ENCODE data around the gene TLR4.

The TLR4 gene

DNA sequence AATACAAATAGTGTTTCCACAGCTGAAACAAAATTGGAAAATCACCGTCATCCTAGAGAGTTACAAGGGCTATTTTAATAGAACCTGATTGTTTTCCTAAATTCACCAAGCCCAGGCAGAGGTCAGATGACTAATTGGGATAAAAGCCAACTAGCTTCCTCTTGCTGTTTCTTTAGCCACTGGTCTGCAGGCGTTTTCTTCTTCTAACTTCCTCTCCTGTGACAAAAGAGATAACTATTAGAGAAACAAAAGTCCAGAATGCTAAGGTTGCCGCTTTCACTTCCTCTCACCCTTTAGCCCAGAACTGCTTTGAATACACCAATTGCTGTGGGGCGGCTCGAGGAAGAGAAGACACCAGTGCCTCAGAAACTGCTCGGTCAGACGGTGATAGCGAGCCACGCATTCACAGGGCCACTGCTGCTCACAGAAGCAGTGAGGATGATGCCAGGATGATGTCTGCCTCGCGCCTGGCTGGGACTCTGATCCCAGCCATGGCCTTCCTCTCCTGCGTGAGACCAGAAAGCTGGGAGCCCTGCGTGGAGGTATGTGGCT lies at the start of gene TLR4:
TSS of gene TLR4 (plus strand) at position 380 of the 552 bp plus-strand sequence. CDS start at position 450, 70 bp downstream.
- DNase-seq (ENCODE audit: low read depth), result no peak

DNA sequence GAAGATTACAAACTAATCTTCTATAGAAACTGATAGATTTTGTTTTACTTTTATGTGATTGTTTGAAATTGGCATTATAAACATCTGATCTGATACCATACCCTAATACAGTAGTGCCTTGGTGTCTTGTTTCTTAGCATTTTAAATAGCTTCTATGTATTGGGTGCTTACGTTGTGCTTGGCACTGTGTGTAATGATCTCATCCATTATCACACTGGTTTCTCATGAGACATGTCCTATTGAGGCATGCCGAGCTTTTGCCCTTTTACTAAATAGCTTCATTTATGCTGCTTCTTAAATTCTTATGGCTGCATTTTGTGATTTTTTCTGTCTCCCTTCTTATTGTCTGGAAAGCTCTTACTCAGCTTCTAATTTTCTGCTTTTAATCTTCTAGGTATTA lies 48.2 kb upstream of the TLR4 start:
- no peak for DNase-seq (ENCODE audit: low read depth)

DNA sequence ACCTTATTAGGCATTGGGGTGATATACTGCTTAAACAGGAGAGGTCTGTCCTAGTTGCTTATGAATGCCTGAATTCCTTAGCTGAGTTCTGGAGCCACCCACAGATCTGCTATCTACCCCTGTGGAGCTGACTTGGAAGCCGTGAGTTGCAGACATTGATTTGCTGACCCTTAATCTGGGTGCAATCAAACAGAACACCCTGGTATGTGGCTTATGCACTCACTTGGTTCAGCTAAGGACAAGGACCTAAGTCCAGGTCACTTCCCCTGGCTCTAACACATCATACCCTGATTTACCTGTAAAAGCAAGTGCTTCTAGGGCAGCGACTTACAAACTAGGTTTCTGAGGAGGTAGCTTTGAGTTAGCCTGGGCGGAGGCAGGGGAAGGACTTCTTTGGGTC lies 41.6 kb upstream of the TLR4 start:
- no peak for DNase-seq (ENCODE audit: low read depth)

DNA sequence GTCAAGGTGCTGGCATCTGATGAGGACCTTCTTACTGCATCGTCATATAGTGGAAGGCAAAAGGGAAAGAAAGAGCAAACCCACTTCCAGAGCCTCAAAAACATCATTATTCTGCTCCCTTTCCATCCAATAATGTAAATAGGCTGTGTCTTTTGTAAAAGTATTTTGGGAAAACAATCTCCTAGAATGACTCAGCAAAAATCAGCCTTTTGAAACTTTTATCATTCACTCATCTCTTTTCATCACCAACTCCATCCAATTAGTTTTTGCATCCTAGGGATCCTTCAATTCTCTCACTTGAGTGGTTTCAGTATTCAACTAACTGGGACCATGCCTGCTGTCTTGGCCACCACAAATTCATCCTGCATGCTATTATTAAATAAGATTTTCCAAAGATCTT lies 39.8 kb upstream of the TLR4 start:
- DNase-seq (ENCODE audit: low read depth), result no peak

DNA sequence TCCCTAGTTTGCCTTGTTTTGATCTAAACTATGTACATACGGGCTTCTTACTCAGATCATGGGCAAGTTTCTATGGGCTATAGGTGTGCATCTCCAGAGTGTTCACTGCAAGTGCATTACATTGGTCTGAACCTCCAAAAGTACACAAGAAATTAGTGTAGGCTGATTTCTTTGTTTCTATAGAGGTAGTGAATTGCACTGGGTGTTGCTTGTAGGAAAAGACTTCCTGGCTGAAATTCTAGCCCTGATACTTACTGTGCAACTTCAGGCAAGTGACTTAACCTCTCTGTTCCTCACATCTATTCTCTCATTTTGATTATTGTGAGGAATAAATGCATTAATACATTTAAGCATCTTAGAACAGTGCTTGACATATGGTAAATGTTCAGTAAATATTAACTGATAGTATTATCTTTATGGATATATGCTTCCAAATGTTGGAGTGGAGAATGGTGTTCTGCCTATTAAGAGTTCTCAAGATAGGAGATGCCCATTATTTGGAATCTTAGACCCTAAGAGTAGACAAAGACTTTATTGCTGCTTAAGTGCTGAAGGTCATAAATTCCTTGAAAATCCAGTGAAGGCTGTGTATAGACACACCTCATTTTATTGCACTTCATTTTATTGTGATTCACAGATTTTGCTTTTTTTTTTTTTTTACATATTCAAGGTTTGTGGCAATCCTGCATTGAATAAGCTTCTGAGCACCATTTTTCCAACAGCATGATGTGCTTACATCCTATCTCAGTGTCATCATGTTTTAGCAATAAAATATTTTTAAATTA lies 38.4 kb upstream of the TLR4 start:
- DNase-seq (ENCODE audit: low read depth), result no peak

DNA sequence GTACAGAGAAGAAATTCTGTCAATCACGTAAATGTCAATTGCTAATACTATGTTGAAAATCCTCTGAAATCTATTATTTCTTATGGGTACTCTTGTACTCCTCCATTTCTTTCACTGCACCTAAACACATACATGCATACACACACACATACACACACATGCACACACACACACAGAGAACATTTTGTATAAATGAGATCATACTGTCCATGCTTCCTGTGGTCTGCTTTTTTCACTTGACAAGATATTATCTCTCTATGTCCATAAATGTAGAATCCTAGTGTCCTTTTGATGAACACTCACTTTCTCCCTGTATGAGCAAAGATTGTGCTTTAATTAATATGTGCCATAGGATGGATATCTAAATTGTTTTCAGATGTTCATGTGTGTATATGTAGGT lies 32.7 kb upstream of the TLR4 start:
- DNase-seq (ENCODE audit: low read depth), result no peak

DNA sequence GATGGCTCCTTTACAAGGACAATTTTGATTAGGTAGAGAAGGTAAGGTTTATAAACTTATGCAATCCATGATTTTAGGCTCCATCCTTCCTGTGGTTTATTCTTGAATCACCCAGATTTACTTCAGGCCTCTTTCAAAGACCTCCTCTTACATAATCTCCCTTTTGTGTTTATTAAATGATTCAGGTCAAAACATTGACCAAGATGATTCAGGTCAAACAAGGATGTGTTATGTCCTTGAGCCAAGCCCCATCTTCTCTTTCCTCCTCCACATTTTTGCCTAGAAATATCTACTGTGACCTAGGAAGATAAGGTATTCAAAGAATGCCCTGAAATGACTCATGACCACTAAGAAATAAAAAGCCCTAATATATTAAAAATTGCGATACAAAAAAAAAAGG lies 31.8 kb upstream of the TLR4 start:
- no peak for DNase-seq (ENCODE audit: low read depth)

DNA sequence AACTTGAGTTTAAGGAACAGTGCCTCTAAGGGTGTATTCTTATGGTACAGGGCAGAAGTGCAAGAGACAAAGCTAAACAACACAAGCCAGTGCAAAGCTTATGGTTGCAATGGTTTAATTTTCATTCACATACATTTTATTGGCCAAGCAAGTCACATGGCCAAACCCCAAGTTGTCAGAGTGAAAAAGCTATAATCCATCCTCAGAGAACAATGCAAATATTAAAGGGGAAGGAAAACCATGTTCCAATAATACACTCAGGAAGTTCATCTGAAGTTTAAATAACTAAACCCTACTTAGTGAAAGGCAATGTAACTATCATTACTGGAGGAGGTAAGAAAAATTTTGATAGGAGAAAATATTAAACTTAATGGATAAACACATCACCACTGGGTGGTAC lies 26.6 kb upstream of the TLR4 start:
- DNase-seq (ENCODE audit: low read depth), result no peak

DNA sequence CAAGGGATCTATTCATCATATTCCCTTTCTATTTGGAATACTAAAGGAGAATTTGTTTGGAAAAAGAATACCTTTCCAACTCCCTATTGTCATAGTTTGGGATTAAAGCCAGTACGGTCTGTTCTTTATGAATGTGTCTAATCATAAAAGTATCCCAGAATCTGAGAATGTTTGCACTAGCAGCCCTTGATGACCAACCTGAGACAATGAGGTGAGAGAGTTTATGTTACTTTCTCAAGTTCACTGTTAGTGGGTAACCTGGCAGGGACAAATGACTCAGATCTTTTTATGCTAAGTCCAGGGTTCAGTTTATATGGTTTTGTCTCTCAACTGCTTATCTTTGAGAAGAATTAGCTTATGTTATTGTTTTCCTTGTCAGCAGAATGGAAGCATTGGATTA lies 25.3 kb upstream of the TLR4 start:
- DNase-seq (ENCODE audit: low read depth), result no peak

DNA sequence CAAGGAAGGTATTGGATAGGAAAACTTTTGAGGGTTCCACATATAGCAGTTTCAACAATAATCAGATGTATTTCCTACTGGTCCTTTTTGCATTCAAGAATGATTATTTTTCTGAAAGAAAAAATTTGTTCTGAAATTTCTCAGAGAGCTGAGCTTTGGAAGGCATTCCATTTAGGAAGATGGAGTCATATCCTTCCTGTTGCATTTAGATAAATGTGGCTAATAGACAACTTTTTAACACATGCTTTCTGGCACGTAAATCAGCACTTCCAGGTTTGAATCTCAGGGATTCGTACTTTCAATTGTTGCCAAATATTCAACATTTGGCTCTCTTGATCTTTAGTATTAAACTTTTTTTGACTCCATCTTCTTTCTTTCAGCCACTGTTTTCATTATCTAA lies 24.8 kb upstream of the TLR4 start:
- no peak for DNase-seq (ENCODE audit: low read depth)

DNA sequence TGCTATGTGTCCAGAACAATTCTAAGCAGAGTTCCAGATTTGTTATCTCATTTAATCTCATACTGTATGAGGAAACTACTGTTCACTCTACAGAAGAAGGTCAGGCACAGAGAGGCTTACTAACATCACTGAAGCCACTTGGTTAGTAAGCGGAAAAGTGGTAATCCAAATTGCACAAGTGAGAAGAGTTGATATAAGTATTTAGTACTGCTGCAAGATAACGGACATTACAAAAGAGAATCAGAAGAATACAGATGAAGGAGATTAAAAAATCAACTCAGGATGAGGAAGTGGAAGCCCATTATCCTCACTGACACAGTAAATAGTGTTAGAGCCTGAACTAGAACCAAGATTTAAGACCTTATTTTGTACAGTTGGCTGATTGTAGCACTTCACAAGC lies 22.3 kb upstream of the TLR4 start:
- no peak for DNase-seq (ENCODE audit: low read depth)

DNA sequence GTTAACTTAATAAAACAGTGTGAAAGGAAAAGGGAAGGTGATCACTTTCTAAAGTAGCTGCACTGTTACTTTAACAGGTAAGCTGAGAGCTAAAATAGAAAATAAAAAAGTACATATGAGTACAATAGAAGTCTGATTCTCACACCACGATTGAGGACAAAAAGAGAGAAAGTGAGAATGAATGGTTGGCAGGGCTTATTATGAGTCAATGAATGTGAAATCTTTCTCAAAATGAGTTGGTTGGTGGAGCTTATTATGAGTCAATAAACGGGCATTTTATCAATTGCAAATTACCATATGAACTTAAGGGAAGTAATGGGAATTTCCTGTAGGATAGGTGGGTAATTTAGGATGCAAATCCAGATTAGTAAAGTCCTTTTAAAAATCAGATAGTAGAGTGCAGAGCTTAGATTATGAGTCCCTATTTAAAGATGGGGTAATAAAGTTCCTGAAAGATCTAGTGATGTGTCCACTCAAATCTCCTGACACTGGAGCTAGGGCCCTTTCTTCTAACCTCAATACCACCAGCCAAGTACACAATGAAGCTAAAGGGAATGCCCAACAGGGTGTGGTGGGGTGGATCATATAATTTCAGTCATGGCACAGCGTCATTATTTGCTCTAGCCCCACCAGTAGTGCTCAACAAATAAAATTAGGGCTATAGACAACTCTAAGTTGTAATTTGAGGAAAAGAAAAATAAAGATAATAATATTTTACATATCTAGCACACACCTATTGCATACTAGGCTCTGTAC lies 21.1 kb upstream of the TLR4 start:
- DNase-seq (ENCODE audit: low read depth), result no peak

DNA sequence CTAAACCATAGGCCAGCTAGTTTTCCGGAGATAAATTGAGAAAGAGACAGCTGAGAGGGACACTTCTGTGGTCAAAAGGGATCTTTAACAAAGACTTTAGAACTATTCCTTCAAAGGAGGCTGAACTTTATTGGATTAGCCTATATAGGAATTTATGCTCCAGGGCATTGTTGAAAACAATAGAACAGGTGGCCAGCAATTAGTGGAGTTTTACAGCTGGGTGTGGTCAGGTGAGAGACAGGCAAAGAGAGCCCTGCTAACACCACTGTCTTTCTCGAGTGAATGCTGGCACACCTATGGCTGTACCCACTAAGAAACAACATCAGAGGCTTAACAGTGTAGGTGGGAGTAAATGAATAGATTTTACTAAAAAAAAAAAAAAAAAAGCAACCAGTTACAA lies 16.7 kb upstream of the TLR4 start:
- DNase-seq (ENCODE audit: low read depth), result no peak

DNA sequence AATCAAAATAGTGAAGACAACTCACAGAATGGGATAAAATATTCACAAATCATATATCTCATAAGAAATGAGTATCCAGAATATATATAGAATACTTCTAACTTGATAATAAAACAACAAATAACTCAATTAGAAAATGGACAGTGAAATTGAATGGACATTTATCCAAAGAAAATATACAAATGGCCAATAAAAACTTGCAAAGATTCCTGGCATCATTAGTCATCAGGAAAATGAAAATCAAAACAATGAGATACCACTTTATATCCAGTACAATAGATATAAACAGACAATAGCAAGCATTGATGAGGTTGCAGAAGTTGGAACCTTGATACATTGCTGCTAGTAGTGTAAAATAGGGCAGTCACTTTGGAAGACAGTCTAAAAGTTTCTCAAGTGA lies 12.8 kb upstream of the TLR4 start:
- DNase-seq (ENCODE audit: low read depth), result no peak

DNA sequence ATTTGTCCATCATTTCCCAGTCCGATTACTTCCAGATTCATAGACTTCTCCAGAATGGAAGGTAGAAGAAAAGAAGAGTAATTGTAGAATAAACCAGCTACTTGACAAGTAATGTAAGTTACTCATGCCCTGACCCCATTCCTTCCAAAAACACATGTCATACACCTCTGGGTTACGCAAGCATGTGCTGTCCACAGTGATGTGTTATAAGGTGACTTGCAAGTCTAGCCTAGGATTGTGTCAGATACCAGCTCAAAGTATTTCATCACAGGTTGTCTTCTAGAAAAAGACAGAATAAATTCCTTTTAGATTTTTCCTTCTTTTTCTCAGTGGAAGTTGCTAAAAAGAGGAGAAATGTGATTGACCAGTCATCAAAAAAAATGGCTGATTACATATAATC lies 8.0 kb upstream of the TLR4 start:
- no peak for DNase-seq (ENCODE audit: low read depth)

DNA sequence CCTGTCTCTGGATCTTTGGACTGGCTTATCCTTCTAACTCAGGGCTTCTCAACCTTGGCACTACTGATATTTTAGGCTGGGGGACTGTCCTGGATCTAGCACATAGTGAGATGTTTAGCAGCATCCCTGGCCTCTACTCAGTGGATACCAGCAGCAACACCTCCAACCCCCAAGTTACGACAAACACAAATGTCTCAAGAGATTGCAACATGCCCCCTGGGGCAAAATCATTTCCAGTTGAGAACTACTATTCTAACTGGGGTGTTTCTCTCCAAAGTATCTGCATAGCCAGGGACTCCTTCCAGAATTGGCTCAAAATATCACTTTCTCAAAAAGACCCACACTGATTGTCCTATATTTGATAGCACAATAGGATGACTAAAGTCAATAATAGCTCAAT lies 7.2 kb upstream of the TLR4 start:
- DNase-seq (ENCODE audit: low read depth), result no peak

DNA sequence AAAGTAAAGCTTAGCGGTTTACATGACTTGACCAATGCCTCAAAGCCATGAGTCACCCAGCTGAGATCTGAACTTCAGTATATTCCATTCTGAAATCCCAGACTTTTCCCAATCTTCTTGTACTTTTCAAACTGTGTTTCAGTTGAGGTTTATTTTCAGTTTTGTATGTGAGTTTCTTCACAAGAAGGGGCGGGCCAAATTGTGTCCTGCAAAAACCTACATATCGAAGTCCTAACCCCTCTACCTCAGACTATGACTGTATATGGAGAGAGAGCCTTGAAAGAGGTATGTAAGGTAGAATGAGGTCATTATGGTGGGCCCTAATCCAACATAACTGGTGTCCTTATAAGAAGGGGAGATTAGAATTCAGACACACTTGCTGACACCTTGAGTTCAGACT lies 666 bp upstream of the TLR4 start:
- DNase-seq (ENCODE audit: low read depth), result no peak

DNA sequence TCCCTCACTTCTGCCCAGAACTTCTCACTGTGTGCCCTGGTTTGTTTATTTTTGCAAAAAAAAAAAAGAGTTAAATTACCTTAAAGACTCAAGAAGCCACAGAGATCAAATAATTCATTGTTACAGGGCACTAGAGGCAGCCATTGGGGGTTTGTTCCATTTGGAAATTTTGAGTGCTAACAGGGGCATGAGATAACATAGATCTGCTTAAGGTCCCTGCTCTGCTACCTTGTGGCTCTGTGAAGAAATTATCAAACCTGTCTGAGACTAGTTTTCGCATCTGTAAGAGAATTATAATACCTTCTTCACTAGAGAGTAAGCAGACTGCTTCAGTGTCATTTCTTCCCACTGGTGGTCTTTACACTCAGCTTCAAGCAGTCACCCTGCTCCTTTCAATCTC lies 394 bp downstream of the TLR4 start:
- DNase-seq (ENCODE audit: low read depth), result no peak

DNA sequence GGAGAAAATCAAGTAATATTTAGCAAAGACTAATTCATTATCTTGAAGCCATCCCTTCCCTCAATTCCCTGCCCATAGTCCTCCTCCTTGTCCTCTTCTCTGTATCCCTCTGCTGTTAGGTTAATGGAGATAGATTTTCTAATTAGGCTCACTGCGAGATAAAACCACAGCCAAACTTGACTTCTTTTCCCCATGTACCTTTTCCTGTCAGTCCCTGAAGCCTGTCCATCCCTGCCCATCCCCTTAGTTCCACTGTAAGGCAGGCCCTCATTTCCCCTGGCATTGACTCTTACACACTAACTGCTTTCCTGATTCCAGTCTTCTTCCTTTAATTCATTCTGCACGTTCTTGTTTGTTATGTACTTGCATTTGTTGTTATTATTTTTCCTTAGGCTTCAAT lies 1.2 kb downstream of the TLR4 start:
- DNase-seq (ENCODE audit: low read depth), result no peak

DNA sequence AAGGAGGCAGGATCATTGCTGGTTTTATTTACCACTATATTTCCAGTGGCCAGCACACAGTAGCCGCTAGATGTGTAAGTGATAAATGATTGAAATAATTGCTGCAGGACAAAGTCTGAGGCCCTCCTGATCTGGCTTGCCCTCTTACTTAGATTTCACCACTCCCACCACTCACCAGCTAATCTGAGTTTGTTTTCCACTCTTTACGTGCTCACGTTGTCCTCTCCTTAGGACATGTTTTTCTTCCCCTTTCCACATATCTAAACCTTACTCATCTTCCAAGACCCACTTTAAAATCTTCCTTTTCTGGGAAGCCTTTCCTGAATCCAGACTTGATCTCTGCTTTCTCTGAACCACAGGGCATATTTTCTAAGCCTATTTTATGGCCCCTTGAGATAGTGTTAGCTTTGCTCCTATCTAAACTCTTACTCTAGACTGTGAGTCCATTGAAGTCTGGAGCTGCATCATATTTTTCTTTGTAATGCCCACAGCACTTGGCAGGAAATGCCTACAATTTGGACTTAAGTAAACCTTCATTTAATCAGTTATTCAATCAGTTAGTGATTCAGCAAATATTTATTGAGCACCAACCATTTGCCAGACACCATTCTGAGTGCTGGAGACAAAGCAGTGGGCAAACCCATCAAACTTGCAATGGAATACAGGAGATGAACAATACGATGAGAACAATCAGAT lies 2.4 kb downstream of the TLR4 start:
- no peak for DNase-seq (ENCODE audit: low read depth)

DNA sequence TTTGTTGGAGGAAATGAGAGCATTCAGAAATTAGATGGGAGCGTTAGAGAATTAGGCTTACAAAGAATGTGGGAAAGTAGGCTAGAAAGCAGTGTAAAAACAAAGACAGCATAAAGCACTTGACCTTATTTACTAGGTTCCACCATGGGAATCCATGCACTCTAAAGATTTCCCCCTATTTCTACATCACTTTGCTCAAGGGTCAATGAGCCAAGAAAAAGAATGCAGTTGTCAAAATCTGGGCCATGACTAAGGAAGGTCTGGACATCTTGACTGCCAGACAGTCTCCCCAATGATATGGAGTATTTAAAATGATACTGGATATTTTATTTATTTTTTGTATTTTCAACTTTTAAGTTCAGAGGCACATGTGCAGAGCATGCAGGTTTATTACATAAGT lies 3.4 kb downstream of the TLR4 start:
- no peak for DNase-seq (ENCODE audit: low read depth)

DNA sequence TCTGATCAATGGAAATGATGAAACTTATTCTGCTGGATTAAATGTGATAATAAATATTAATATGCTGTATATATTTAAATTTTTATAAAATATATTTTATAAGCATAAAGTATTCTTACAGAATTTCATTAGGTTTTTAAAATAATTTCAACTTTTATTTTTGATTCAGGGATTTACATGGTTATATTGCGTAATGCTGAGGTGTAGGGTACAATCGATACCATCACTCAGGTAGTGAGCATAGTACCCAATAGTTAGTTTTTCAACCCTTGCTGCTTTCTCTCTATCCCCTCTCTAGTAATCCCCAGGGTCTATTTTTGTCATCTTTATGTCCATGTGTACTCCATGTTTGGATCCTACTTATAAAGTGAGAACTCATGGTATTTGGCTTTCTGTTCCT lies 5.7 kb downstream of the TLR4 start:
- no peak for DNase-seq (ENCODE audit: low read depth)

DNA sequence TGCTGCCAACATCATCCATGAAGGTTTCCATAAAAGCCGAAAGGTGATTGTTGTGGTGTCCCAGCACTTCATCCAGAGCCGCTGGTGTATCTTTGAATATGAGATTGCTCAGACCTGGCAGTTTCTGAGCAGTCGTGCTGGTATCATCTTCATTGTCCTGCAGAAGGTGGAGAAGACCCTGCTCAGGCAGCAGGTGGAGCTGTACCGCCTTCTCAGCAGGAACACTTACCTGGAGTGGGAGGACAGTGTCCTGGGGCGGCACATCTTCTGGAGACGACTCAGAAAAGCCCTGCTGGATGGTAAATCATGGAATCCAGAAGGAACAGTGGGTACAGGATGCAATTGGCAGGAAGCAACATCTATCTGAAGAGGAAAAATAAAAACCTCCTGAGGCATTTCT lies 10.1 kb downstream of the TLR4 start:
- DNase-seq (ENCODE audit: low read depth), result no peak

Measured in stimulated activated CD8-positive, alpha-beta memory T cell treated with anti-CD3 and anti-CD28 coated beads, Interleukin-15, amount 100 ng/mL, for 24 hours (primary cell).